AML-193 (cell line): ENCODE data around the gene GCNT1.
"Not testable (repeated sequence)": the region's sequence is repeated elsewhere in the genome, so short reads cannot be mapped to it uniquely, and the experiment has no call there.

Source experiments
- DNase-seq, 2 experiments: peaks; one replicate each; lab custom pipeline; 2025; lab: John Stamatoyannopoulos, UW

Gene GCNT1

DNA sequence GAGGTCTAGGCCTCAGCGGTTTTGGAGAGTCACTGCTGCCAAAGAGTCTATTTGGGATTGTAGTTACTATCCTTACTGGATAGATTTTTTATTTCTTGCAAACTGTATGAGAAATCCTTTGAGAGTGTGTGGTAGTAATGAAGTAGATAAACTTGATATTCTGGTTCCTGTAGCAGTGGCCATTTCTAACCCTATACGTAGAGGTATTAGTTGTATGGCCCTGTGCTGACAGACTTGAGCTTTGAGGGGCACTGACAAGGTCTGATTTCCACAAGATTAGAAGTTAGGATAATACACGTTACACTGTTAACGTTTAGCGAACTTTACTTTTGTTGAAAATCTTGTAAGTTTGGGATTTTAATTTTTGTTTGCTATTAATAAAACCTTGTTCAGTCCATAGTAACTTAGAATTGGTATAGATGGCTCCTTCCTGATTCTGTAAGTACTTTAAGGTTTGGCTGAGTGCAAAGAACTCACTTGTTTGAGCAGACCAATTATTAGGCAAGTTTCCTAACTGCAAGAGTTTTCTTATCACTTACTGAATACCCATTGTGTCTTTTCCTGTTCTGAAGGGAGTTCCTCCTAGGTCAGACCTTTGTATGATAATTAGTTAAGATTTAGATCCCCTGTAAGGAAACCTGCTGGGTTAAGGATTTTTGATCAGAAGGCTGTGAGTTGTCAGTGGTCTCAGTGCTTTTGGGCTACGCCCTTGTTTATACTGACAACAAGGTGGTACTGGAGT, 31.4 kb downstream of the GCNT1 start:
- peak; percentile 45 to 53 for DNase-seq

DNA sequence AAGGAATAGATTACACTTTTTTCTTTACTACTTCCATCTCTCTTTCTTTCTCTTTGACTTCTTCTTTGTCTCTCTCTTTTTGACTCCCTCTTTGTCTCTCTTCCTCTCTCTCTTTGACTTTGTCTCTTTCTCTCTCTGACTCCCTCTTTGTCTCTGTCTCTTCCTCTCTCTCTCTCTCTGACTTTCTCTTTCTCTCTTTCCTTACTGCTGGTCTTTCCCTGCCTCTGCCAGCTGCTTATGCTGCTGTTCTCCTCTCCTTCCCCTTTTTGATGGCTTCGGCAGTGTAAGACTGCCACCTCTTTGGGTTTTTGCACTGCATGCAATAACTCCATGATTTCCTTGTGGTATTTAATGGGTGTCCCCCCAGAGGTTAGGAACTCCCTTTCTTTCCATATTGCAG, 32.1 kb downstream of the GCNT1 start:
- DNase-seq, result peak; percentile 12 to 16

DNA sequence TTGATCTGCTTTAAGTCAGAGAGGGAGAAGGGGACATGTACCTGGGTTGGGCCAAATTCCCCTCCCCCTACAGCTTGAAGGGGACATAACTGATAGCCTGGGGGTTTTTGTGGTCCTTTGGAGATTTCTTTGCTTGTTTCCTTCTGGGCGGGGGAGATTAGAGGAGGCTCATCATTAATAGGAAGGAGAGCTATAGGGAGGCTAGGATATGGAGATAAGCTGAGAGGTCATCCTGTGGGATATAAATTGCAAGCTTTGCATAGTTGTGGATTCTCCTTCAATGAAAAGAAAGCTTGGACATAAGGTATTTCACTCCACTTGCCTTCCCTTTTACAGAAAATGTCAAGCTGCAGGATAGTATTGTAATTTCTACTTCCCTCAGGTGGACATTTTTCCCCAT, 34.5 kb downstream of the GCNT1 start:
- not testable (repeated sequence) for DNase-seq

GRCh38 chr9:76500061-76500460, 41.1 kb downstream of the GCNT1 start:
- no peak for DNase-seq

DNA sequence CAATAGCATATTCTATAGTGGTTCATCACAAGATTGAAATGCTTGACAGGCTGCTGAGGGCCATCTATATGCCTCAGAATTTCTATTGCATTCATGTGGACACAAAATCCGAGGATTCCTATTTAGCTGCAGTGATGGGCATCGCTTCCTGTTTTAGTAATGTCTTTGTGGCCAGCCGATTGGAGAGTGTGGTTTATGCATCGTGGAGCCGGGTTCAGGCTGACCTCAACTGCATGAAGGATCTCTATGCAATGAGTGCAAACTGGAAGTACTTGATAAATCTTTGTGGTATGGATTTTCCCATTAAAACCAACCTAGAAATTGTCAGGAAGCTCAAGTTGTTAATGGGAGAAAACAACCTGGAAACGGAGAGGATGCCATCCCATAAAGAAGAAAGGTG, 43.8 kb downstream of the GCNT1 start:
- no peak for DNase-seq

DNA sequence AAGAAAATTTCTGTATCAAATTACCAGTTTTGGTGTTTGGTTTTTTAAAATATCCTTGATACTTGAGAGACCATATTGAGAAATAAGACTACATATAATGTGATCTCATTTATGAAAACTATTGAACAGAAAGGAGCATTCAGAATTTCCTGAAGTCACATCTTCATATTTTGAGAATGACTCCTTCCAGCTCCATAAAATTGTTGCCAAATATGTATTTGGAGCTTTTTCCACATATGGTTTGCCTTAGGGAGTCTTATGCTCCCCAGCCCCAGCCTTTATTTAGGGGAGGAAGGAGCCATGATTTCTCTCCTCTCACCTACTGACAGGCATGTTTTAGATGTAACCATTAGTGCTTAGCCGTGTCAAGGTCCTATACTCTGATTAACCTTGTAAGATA, 51.1 kb downstream of the GCNT1 start:
- no peak for DNase-seq

GRCh38 chr9:76510446-76510845, 51.5 kb downstream of the GCNT1 start:
- no peak for DNase-seq

- DNase-seq, result no peak
These were observed 53.8 kb downstream of the GCNT1 start for GRCh38 chr9:76512826-76513225.

- no peak for DNase-seq
These were observed 57.4 kb downstream of the GCNT1 start for GRCh38 chr9:76516350-76516749.

DNA sequence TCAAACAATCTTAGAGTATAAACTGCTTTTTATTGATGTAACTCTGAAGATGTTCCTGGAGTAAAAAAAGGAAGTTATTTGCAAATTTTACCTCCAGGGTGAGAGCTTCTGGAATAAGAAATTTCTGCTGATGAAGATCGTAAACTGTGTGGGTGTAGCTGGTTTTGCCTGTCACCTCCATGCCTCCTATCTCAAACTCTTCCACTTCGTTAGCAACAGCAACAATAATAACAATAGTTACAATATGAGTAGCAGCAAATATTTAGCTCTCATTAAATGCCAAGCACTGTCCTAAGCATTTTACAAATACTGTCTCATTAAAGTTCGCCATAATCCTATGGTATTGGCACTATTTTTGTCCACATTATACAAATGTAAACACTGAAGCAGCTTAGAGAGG, 57.9 kb downstream of the GCNT1 start:
- peak in 1 of 2 experiments; percentile 12 for DNase-seq

- no peak for DNase-seq
These were observed 60.3 kb downstream of the GCNT1 start for GRCh38 chr9:76519075-76519835.

GRCh38 chr9:76521244-76521681, 62.3 kb downstream of the GCNT1 start:
- DNase-seq, result no peak

DNA sequence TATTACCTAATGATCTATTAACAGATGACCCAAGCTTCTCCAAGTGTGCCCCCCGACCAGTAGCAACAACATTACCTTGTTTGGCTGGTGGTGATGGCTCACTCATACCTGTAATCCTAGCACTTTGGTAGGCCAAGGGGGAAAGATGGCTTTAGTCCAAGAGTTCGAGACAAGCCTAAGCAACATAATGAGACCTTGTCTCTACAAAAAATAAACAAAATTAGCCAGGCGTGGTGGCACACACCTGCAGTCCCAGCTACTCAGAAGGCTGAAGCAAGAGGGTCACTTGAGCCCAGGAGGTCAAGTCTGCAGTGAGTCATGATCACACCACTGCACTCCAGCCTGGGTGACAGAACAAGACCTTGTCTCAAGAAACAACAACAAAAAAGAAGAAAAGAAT, 62.9 kb downstream of the GCNT1 start:
- DNase-seq, result no peak

DNA sequence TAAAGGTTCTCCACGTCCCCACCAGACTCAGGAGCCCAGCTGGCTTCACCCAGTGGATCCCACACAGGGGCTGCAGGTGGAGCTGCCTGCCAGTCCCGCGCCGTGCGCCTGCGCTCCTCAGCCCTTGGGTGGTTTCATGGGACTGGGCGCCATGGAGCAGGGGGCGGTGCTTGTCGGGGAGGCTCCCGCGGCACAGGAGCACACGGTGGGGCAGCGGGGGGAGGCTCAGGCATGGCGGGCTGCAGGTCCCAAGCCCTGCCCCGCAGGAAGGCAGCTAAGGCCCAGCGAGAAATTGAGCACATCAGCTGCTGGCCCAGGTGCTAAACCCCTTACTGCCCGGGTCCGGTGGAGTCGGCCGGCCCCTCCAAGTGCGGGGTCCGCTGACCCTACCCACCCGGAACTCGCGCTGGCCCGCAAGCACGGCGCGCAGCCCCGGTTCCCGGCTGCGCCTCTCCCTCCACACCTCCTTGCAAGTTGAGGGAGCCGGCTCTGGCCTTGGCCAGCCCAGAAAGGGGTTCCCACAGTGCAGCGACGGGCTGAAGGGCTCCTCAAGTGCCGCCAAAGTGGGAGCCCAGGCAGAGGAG, 64.7 kb downstream of the GCNT1 start:
- not testable (repeated sequence) for DNase-seq

DNA sequence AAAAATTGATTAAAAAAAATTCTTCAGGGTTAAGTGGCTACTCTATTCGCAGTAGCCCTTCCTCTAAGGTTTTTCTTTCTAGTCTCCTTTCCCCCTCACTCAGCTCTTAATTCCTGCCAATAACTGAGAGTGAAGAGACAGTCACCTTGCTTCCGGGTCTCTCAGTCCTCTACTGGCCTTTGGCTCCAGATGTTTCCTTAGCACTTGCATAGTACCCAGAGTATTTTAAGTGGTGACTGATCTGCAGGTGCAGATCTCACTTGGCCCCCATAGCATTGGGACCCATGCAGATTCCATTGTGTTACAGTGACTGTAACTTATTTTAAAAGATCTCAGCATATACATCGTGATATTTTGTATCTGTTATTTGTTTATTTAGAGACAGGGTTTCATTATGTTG, 66.2 kb downstream of the GCNT1 start:
- DNase-seq, result no peak

DNA sequence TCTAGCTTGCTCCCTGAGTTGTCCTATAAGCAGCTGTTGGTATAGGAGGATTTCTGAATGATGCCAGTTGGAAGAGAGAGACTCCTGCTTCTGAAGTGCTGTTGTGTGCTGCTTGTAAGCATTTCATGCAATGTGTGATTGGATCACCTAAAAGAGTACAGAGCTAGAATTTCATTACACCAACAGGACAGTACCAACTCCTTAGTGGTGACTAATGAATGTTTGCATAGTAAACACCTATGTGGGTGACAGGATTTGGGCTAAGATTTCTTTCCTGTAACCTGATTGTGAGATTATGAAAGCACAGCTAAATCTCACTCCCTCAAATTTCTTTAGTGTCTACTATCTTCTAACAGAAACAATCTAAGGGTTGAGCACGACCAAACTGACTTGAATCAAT, 67.0 kb downstream of the GCNT1 start:
- no peak for DNase-seq

DNA sequence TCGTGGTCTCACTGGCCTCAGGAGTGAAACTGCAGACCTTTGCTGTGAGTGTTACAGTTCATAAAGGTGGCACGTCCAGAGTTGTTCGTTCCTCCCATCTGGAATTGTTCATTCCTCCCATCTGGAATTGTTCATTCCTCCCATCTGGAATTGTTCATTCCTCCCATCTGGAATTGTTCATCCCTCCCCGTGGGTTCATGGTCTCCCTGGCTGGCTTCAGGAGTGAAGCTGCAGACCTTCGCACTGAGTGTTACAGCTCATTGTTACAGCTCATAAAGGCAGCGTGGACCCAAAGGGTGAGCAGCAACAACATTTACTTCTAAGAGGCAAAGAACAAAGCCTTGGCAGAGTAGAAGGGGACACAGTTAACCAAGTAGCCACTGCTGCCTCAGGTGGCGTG, 69.1 kb downstream of the GCNT1 start:
- DNase-seq, result no peak

- DNase-seq, result no peak
These were observed 69.7 kb downstream of the GCNT1 start for GRCh38 chr9:76528642-76529190.

DNA sequence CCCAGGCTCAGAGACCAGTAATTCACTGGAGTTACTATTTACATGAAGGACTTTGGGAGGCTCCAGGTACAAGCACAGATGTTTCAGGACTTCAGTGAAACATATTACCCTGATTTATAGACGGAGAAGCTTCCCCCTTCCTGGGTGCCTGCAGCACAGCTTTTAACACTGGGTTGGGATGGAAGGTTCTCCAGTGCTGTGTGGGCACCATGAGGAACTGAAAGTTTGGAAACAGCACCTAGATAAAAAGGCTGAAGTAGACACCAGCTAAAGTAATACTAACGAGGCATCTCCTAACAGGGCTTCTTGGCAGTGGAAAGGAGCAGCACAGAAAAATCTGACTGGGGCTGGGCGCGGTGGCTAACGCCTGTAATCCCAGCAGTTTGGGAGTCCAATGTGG, 70.7 kb downstream of the GCNT1 start:
- DNase-seq, result no peak

- DNase-seq, result no peak
These were observed 71.6 kb downstream of the GCNT1 start for GRCh38 chr9:76530458-76531110.

- DNase-seq, result no peak
These were observed 72.3 kb downstream of the GCNT1 start for GRCh38 chr9:76531231-76531780.

DNA sequence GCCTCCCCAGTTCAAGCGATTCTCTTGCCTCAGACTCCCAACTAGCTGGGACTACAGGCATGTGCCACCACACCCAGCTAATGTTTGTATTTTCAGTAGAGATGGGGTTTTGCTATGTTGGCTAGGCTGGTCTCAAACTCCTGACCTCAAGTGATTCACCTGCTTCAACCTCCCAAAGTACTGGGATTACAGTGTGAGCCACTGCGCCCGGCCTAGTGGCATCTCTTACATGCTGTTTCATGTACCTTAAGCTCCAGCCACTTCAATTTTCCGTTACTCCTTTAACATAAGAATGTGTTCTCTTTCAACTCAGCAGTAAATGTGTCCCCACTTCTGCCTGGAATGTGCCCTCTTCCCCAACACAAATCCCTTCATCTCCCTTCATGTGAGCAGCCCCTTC, 73.9 kb downstream of the GCNT1 start:
- DNase-seq, result not testable (repeated sequence)
